NCI-H1436 treated with DMSO at 0.1 percent for 48 hours (cell line): ENCODE measurements around the gene APOBEC3A.
"Not testable (repeated sequence)": the region's sequence is repeated elsewhere in the genome, so short reads cannot be mapped to it uniquely, and the experiment has no call there.

ENCODE experiments used
- DNase-seq: peaks from one replicate; lab custom pipeline; 2025; lab: John Stamatoyannopoulos, UW

Gene APOBEC3A

DNA sequence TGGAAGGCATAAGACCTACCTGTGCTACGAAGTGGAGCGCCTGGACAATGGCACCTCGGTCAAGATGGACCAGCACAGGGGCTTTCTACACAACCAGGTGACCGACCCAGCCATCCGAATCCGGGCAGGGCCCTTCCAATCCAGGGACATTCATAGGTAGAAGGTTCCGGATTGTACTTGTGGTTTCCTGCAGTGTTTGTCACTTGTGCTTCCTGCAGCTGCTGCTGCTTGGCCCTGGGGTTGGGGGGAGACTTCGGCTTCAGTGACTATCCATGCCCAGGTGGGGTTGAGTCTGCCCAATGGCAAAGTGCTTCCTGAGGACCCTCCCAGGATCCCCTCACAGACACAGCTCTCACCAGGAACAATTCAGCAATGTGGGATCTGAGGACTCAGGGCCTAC, 2.2 kb downstream of the APOBEC3A start:
- DNase-seq, result no peak

DNA sequence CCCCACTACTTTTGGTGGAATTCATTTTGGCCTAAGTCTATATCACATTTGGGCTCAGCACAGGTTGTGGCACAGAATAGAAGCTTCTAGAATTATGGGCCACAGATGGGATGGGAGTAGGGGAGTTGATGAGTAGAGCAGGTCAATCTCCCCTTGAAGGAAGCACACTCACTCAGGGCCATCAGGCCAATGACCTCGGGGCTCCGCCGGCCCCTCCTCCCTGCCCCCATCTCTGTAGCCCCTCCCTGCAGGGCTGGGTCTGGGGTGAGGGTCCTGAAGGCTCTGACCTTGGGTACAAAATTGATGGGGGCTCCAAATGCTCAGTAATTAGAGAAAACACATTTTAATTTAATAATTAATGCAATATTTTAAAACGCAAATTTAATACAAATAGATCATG, 3.3 kb downstream of the APOBEC3A start:
- DNase-seq, result not testable (repeated sequence)

DNA sequence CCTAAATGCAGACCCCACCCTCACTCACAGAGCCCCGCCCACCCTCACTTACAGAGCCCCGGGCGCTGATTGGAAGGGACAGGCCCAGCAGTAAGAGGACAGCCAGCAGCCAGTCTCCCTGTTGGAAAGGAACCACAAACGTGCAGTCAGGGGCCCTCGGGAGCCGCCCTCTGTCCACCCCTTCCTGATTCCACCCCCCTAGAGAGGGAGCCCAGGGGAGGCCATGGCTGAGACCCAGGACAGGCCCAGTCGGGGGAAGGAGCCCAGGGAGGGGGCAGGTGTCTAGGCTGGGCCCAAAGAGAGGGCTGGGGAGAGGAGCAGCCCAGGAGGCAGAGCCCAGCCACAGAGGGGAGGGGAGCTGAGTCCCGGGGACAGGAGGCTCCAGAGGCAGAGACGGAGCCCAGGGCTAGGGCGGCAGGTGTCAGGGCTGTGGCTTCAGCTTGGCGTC, 5.9 kb downstream of the APOBEC3A start:
- not testable (repeated sequence) for DNase-seq

- no peak for DNase-seq
Observed at GRCh38 chr22:38963872-38964271, 6.5 kb downstream of the APOBEC3A start.

DNA sequence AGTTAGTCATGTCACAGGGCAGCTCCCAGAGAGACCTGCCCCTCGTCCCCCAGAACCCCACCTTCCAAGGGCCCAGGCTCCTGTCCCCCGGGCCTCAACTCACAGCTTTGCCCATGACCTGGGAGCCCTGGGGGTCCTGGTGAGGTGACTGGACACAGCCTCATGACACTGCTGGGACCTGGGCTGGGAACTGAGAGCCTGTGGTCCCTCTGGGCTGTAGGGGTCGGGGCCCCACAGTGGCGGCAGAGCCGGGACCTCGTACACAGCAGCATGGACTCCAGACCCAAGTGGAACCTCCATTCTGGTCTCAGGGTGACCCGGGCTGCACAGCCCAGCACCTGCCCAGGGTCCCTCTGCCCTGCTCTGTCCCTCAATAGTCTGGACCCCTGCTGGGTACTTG, 6.9 kb downstream of the APOBEC3A start:
- DNase-seq, result no peak

DNA sequence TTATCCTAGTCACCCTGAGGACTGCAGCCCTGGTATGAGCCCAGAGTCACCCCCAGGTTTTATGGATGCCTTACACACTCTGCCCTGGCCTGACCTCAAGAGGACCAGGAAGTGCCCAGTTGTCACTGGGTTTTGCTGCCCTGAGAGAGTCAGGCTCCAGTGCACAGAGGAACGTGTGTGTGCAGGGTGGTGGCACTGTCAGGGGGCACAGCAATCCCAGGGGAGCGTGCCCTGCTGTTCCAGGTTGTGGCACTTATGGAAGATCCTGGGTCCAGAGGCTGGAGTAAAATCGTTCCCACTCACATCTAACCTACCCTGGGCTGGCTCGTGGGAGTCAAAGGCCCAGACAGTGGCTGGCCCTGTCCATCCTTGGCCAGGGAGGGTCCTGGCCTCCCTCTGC, 7.6 kb downstream of the APOBEC3A start:
- DNase-seq, result no peak

DNA sequence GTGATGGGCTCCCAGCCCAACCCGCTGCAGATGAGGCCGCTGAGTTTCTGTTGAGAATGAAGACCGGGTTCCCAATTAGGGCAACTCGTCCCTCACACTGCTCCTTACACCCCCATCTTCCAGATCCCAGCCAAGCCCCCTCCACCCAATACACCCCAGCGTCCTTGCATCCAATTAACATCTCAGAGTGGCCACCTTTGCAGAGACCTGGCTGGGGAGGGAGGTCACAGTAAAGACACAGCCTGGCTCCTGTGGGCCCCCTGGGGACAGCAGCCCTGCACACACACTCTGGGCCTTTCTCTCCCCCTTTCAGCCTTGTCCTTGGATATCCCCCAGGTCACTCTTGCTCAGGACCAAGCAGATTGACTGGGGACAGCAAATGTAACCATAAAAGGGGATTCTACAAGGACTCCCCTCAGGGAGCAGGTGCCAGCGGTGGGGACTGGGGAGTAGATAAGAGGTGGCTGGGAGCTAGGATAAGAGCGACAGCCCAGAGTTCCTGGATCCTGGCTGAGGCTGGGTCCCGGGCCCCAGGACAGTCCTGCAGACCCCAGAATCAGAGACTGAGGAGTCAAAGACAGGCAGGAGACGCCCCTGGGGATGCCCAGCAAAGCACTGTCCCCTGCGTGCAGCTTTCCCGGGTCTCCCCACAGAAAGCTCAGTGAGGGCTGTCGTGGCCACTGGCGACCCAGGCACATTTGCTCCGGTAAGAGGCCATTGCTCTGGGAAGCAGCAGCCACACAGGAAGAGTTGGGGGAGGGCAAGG, 8.4 kb downstream of the APOBEC3A start:
- no peak for DNase-seq

GRCh38 chr22:38966380-38966702, 8.9 kb downstream of the APOBEC3A start:
- DNase-seq, result no peak

GRCh38 chr22:38966942-38967341, 9.5 kb downstream of the APOBEC3A start:
- DNase-seq, result no peak

GRCh38 chr22:38967451-38968450, 10.3 kb downstream of the APOBEC3A start:
- DNase-seq, result no peak

GRCh38 chr22:38968801-38969200, 11.4 kb downstream of the APOBEC3A start:
- DNase-seq, result no peak

DNA sequence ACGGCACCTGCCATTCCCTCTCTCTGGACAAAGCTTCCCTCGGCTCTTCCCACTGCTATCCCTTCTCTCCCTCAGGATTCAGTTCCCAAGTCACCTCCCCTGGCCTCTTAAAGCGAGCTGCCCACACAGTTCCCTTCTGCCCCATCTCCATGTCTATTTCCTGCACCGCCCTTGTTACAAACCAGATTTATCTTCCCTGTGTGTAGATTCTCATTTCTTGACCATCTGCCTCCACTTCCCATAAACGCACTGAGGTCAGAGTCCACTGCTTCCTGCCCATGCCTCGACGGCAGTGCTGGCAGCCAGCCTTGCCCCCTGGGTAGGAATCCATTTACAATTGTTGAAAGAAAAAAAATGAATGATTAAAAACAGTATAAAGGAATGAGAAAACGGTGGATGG, 13.1 kb downstream of the APOBEC3A start:
- no peak for DNase-seq

GRCh38 chr22:38971202-38971601, 13.8 kb downstream of the APOBEC3A start:
- no peak for DNase-seq

DNA sequence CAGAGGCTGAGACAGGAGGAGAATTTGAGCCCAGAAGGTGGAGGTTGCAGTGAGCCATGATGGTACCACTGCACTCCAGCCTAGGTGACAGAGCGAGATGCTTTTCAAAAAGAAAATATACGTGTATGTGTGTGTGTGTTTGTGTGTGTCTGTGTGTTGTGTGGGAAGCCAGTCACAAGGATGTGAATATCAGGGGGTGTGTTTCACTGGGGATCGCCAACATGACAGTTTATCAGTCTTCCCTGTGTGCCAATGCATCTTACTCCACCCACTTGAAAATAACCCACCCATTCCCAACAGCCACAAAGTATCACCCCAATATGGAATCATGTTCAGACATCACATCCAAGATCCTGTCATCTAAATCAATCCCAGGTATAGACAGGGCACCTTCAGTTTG, 14.4 kb downstream of the APOBEC3A start:
- DNase-seq, result no peak

GRCh38 chr22:38972558-38972957, 15.1 kb downstream of the APOBEC3A start:
- DNase-seq, result no peak

- no peak for DNase-seq
Observed at GRCh38 chr22:38973289-38974169, 16.1 kb downstream of the APOBEC3A start.

DNA sequence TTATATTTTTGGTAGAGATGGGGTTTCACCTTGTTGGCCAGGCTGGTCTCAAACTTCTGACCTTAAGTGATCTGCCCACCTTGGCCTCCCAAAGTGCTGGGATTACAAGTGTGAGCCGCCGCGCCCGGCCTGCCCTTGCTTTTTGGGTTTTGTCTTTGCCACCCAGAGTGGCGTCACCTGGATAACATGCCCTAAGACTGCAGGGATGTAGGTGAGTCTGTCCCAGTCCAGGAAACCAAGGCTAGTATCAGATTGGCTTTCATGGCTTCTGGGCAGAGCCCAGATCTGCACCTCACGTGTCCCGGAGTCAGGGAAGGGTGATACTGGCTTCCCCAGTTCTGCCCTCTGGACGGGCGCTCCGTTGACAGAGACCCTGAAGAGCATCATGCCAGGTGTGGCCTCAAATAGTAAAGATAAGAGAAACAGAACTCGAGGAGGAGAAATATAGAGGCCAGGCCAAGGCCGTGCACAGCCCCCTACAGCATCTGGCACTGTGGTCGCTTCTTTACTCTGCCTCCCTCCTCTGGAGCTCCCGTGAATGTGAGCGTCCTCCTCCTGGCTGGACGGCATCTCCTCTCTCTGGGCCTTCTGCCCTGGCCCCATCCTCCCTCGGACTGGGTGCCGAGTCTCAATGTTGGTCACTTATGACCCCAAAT, 16.9 kb downstream of the APOBEC3A start:
- DNase-seq, result no peak

GRCh38 chr22:38974826-38975175, 17.4 kb downstream of the APOBEC3A start:
- DNase-seq, result no peak

DNA sequence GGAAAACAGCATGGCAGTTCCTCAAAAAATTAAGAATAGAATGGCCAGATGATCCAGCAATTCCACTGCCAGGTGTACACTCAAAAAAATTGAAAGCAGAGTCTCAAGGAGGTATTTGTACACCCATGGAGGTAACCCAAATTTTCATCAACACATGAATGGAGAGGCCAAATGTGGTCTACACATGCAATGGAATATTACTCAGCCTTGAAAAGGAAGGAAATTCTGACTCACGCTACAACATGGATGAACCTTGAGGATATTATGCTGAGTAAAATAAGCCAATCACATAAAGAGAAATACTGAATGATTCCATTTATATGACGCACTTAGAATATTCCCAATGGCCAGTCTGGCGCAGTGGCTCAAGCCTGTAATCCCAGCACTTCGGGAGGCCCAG, 19.9 kb downstream of the APOBEC3A start:
- not testable (repeated sequence) for DNase-seq

GRCh38 chr22:38980587-38980986, 23.2 kb downstream of the APOBEC3A start:
- DNase-seq, result not testable (repeated sequence)
